GM19438 (cell line): ENCODE results near the gene DNAH3.
"Not testable (repeated sequence)": the region's sequence is repeated elsewhere in the genome, so short reads cannot be mapped to it uniquely, and the experiment has no call there.

Experiments used
- ATAC-seq: cut with Tn5 transposase; IDR thresholded peaks from one replicate; pipeline ENCODE4 v1.9.1; 2021; ENCODE audit warnings: low read depth; ENCODE audit not compliant: unreplicated experiment

DNAH3 gene

DNA sequence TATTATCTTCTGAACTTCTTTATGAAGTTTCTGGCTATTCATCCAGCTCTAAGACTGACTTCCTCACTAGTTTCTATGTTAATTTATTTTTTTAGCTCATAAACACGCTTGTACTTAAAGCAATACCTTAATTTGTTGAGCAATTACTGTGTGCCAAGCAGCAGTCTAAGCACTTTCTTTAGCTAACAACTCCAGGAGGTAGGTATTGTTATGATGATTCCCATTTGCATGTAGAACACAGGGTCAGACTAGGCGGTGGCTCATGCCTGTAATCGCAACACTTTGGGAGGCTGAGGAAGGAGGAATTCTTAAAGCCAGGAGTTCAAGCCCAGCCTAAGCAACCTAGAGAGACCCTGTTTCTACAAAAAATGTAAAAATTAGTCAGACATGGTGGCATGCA lies 19.8 kb downstream of the DNAH3 start:
- ATAC-seq = no peak

DNA sequence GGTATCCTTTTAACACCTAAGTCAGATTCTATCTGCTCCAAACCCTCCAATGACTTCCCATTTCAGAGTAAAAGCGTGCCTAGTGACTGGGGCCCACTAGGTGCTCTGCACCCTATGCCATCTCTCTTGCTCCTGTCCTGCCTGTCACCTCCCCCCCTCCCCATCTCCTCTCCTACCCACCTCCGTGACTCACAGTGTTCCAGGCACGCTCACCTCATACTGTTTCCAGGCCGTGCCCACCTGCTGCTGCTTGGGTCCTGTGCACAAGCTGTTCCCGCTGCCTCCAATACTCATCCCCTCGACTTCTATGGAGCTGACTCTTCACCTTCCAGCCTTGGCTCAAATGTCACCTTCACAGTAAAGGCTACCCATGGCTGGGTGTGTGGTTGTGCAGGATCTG lies 21.7 kb downstream of the DNAH3 start:
- no peak for ATAC-seq

- ATAC-seq = no peak
Measured at GRCh38 chr16:21126518-21126917, 24.1 kb downstream of the DNAH3 start.

- ATAC-seq = no peak
Measured at GRCh38 chr16:21125191-21125590, 25.5 kb downstream of the DNAH3 start.

GRCh38 chr16:21120976-21121520 lies 29.6 kb downstream of the DNAH3 start:
- no peak for ATAC-seq

GRCh38 chr16:21117567-21117966 lies 33.1 kb downstream of the DNAH3 start:
- no peak for ATAC-seq

GRCh38 chr16:21116148-21116693 lies 34.4 kb downstream of the DNAH3 start:
- ATAC-seq = no peak

- not testable (repeated sequence) for ATAC-seq
Measured at GRCh38 chr16:21115551-21115950, 35.1 kb downstream of the DNAH3 start.

DNA sequence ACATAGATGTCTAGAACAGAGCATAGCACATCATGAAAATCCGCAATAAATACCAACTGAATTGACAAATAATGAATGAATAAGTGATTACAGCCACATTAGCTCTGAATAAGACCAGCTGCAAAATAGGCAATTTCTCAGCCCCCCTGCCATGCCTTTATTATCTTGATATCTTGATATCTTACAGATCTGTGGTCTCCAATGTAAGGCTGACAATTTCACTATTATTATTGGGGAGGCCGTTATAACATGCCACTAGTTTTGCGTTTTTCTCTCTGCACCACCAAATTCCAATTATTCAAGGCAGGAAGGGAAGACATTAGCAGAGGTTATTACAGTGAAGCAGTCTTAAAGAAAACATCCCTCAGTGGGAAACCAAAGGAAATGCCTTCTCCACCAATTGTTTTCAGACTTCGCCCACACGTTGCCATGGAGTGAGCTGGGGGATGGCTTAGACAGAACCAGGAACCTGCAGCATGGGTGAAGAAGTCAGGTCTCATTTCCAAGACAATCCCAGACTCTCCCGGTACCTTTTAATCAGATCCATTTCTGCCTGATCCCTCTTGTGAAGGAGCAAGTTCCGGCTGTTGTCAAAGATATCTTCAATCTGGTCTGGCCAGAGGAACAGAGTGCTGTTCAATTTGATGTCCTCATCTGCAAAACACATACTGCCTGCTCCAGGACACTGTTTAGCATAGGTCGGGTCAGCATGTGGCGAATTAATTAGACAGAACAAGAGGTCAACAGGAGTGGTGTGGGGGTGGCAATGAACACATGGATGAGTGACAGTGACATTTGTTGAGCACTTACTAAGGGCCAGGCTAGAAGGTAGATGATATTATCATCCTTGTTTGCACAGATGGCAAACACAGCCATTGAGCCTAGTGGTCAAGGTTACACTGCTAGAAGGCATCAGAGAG lies 46.4 kb downstream of the DNAH3 start:
- no peak for ATAC-seq

DNA sequence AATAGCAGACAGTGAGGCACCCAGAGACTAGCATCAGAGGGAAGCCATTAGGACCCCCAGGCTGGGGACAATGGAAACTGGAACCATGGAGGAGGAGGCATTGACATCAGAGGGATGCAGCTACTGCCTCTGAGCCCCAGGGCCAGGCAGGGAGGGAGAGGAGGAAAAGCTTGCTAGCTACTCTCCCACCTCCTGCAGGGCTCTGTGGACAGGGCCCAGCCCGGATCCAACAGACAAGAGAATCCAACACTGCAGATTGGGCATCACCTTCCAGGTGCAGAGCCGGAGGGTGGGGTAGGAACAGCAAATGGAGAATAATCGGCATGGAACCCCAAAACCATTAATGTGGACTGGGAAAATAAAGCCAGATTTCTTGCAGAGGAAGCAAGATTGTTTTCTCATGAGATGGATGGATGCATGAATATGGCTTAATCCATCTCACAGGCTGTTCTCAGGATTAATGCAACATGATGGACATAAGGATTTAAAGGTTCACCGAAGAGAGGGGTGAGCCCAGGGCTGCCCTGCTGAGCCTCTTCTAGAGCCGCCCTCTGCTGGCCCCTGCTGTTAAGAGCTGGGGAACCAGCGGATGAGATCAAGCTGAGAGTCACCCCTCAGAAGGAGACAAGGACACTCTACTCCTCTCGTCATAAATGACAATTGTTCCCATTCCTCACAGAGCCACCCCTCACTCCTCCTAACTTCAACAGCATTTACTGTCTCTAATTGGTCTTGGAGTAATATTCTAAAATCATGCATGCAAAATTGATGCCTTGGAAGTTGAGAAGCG lies 48.8 kb downstream of the DNAH3 start:
- ATAC-seq = no peak

GRCh38 chr16:21100447-21100846 lies 50.2 kb downstream of the DNAH3 start:
- no peak for ATAC-seq

GRCh38 chr16:21097151-21097550 lies 53.5 kb downstream of the DNAH3 start:
- ATAC-seq = no peak

DNA sequence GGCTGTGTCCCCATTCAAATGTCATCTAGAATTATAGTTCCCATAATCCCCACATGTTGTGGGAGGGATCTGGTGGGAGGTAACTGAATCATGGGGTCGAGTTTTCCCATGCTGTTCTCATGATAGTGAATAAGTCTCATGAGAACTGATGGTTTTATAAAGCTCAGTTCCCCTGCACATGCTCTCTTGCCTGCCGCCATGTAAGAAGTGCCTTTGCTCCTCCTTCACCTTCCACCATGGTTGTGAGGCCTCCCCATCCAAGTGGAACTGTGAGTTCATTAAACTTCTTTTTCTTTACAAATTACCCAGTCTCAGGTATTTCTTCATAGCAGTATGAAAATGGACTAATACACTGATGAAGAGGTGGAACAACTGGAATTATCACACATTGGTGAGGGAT lies 55.9 kb downstream of the DNAH3 start:
- ATAC-seq = not testable (repeated sequence)

- ATAC-seq = no peak
Measured at GRCh38 chr16:21092951-21093350, 57.7 kb downstream of the DNAH3 start.

DNA sequence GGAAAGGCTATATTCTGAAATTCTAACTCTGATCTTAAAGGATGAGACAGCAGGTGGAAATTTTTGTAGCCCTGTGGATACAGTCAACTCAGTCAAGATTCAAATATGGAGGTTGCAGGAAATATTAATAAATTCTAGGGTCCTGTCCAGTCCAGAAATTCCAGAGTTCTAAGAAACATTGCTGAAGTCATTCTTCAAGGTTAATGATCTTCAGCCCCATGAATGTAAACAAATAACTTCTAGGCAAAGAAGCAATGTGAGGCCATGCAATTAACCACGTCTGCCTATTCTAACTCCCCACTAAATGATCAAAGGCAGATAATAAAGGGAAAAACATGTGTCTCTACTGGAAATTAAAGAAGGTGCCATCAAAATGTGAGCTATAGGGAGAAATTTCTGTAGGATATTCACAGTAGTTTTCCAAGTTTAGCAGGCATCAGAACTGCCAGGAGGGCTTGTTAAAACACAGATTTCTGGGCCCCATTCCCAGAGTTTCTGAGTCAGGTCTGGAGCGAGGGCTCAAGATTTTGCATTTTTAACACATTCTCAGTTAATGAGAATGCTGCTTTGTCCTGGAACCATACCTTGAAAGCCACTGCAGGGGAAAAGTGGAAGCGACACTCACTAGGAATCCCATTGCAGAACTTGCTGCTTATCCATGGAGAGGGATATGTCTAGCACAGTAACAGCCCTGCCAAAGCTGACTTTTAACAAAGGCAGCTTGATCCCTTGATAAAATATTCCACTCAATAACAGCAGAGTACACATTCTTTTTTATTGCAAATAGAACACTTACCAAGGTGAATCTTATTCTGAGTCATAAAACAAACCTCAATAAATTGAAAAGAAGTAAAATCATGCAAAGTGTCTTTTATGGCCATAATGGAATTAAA lies 61.8 kb downstream of the DNAH3 start:
- ATAC-seq = no peak

DNA sequence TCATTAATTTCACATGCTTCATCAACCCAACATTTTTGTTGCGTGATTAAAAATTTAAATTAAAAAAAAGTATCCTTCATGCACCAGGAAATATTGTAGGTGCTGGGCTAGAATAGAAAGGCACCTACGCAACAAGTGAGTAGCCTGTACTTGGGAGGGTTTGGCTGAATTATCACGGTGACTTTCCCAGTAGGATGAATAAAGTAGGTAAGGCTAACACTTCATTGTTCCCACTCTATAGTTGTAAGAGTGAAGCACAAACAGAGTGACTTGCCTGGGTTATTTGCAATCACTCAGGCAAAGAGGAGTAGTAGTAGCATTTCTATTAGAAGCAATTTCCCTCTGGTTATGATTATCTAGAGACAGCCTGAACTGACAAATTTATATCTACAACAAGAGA lies 62.5 kb downstream of the DNAH3 start:
- no peak for ATAC-seq

DNA sequence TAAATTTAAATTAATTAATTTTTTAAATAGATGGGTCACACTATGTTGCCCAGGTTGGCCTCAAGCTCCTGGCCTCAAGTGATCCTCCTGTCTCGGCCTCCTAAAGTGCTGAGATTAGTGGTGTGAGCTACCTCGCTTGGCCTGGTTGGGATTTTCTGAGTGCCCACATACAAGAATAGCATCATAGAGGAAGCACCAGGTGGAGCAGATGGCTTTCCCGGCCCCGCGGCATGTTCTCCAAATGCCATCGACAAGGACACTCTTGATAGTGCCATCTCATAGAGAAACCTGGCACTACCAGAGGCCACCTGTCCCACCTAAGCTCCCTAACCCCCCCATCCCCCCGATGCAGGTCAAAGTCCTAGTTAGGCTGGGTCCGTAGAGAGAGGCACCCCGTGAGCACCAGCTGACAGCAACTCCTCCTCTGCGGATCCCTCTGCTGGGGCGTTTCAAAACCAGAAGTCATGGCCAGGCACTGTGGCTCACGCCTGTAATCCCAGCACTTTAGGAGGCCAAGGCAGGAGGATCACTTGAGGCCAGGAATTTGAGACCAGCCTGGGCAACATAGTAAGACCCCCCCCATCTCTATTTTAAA lies 65.9 kb downstream of the DNAH3 start:
- ATAC-seq = no peak

DNA sequence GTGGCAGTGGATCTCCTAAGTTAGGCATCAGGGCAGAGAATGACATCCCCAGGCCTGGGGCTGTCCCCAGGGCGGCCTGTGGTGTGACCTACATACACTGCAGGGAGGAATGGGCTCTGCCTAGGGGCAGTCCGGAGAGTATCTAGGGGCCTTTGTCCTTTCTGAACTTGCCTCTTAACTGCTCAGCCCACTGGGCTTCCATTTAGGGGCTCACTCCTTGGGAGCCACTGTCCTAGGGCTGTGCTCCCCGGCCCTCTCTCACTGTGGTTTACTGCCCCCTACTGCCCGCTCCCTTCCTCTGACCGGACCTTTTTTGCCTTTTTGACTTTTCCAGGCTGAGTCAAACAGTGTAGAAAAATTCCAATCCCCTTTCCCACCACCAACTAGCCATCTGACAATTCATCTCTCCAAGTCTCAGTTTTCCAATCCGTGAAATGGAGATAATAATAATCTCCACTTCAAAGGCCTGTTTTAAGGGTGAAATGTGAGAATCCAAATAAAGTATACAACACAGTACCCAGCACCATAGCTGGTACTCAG lies 66.8 kb downstream of the DNAH3 start:
- no peak for ATAC-seq

GRCh38 chr16:21081329-21081728 lies 69.3 kb downstream of the DNAH3 start:
- ATAC-seq = no peak
